GM15510 (cell line): ENCODE data around the gene SP3.

Source experiments
- POLR2A ChIP-seq: IDR thresholded peaks from 3 replicates; pipeline ENCODE4 v1.6.1; 2011; ENCODE audit warnings: borderline replicate concordance; ENCODE audit not compliant: insufficient read length; ENCODE audit errors: extremely low read depth

The SP3 gene

DNA sequence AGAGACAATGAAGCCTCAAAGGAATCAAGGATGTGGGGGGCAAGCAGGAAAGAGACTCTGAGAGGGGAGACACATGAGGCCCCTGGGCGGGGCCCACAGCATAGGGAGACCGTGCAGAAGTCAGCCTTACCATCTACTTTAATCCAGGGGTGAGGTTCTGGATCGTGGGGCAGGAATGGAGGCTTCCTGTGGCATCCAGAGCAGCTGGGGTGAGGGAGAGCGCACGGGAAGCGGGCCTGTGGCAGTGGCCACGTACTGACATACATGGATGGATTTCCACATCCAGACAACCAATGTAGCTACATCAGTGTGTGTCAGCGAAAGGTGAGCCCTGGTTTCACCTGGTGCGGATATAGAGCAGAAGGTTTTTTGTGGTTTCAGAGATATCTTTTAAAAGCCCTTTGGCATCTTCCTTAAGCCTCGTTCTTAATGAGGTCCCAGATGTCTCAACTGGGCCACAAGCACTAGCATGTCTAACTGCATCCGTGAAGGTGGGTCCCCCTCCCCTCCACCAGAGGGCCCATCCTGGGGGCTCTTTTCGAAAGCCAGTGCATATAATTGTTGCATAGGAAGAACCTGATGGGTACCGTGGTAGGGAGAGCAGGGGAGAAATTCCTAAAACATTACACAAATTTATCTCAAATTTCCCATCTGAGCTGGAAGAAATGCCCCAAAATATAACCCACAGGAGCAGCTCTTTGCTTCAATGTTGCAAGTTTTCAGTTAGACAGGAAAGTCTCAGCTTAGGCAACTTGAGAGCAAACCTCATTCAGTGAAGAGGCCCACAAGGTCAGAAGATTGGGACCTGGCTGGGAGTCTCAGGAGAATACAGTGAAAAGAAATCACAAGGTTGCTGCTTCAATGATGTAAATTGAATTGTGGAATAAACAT lies 90.9 kb downstream of the SP3 start:
- no peak for TF ChIP-seq POLR2A

DNA sequence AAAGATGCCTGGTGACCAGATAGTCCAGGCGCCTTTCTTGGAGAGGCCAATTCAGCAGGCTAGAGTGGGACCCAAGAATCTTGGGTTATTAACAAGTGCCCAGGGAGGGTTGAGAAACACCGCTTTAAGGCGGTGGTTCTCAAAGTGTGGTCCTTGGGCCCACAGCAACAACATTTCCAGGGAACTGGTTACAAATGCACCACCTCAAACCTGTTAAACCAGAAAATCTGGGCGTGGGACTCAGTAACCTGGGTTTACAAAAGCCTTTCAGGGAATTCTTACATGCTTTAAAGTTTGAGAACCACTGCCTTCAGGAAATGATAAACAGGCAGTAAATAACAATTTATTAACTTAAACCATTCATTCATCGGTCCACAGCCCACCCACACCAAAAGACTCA lies 92.5 kb downstream of the SP3 start:
- TF ChIP-seq POLR2A = no peak

DNA sequence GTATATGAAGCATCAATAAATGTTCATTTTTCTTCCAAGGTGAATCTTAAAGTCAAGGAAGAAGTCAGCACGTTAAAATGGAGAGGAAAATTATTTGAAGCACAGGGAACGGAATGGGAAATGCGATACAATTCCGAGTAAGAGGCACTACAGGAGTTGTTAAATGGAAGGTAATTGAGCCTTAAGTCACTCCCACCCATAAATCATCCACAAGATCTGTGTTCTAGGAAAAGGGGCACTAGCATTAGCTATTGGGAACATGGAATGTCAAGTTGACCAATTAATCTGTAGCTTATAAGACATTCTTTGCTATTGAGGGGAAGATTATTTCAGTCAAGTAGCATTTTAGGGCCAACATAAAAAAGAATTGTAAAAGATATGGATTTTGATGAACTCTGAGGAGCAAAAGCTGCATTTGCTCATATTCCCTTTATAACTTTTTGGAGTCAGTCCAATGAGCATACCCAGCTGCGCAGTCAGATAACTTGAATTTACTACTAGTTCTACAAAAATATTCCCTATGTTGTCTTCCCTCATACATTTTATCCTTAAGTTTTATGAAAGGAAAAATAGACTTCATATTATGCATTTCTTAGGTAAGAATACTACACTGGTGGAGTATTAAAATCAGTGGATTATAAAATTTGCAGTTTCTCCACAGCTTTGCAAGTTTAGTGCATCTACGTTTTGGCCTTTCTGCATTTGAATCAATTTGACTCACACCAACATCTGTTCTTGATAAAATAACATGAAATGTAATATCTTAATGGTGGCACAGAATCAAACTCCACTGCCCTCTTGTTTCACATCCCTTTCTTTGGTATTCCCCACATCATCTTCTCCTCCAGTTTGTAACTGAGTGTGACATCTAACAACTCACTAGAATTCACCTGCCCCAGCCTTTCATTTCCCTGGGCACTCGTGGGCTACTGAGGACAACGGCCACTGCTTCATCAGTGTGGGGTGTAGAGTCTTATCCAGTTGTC lies 95.6 kb downstream of the SP3 start:
- no peak for TF ChIP-seq POLR2A

DNA sequence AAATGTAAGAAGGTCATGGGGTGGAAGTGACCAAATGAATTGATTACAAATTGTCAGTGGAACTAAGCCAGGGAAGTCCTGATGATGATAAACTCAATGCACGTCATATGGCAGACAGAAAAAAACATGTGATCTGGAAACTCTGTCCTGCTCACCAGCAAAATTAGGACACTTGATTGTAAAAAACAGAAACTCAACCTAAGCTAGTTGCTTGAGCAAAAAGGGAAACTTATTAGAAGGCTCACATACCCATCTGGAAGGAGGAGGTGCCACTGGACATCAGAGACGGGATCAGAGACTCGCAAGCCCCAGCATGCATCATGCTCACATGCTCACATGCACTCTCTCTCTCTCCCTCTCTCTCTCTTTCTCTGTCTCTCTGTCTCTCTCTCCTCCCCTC lies 96.8 kb downstream of the SP3 start:
- TF ChIP-seq POLR2A = no peak

DNA sequence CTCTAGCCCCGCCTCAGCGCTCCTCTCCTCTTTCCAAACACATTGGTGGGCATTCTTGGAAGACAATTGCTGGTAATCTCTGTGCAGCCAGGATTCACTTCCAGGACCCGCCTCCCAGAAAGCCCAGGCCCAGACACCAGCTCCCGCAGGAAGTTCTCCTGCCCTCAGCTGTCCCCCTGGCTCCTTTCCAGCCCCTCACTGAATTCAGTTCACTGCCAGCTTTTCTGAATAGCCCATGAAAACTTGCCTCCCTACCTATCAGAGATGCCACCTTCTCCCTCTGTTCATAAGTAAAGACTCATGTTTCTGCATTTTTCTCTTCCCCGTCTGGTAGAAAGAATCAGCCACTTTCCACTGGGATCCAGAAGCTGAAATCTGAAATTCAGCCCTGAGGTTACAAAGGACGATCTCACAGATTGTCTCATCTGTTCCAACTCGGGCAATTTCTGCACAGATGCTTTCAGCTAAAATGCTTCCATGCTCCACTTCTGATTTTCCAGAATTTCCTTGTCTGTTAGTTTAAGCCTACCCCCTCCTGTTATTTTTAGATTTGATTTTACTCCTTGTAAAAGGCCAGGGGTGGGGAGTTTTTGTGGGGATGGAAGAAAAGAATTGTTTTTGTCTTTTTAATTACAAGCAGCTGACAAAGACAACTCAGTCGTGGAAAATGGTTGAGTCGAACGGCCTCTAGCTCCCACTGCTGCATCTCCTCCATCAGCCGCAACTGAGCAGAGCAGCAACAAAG lies 98.1 kb downstream of the SP3 start:
- TF ChIP-seq POLR2A = no peak

DNA sequence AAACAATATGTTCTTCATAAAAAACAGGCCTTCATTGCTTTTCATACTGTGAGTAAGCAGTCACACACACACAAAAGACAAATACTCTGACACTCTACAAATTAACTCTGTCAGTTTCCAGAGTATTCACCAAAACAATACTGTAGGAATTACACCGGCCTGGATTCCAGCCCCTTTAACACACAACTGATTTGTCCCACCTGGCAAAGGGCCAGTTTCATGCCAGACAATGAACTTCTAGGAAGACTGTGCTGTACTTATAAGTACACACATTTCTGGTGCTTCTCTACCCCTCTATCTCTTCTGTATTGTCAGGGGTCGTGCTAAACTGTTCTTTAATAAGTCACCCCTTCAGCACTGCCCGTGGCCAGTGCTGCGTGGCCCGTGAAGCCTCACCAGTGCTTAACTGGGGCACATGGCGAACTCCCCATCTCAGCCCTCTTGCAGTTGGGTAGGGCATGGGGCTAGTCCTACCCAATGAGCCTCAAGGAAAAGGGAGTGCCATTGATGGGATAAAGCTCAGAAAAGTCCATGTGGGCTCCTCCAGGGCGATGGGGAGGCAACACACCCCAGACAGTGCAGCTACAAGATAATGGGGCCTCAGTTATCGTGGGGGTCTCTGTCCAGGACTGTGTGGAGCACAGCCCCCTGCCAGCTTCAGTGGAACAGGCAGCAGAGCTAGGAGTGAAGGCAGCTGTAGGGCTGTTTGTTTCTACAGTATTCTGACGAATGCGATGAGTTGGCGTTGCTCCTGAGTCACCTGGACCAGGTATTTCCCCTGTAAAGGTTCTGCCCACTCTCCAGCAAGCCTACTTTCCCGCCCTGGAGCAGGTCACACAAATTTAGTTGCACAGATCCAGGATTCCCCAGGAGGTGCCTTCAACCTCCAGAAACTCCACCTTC lies 99.0 kb downstream of the SP3 start:
- TF ChIP-seq POLR2A = no peak

DNA sequence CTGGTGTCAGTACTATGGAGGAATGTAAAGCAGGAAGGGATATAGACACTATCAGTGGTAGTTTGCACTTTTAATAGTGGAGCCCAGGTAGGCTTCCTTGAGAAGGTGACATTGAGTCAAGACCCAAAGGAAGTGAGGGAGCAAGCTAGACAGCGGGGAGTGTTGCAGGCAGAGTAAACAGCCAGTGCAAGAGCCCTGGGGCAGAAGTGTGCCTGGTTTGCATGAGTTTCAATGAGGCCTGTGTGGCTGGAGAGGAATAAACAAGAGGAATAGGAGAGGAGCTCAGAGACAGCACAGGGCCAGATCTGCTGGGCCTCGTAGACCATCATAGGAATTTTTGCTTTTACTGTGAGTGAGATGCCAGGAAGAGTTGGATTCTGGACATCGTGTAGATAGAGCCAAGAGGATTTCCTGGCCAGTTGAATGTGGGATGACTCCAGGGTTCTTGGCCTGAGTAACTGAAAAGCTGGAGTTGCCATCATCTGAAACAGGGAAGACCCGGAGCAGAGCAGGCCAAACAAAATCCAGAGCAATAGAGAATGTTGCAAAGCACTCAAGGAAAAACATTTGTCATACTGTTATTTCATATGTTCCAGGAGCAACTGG lies 102.5 kb downstream of the SP3 start:
- TF ChIP-seq POLR2A = no peak

DNA sequence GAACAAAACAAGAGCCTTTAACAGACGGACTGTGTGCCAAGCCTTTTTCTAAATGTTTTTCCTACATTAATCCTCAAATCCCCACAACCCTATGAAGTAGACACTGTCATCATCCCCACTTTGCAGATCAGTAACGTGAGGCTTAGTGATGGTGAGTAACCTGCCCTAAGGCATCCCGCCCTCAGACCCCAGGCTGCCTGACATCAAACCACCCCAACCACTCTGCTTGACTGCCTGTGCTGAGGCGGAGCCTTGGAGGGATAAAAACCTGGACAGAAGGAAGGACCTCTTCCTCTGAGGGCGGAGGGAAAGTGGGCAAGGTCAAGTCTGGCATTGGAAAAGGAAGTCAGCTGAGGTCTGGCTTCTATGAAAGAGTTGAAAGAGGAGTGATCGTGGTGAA lies 104.6 kb downstream of the SP3 start:
- no peak for TF ChIP-seq POLR2A

DNA sequence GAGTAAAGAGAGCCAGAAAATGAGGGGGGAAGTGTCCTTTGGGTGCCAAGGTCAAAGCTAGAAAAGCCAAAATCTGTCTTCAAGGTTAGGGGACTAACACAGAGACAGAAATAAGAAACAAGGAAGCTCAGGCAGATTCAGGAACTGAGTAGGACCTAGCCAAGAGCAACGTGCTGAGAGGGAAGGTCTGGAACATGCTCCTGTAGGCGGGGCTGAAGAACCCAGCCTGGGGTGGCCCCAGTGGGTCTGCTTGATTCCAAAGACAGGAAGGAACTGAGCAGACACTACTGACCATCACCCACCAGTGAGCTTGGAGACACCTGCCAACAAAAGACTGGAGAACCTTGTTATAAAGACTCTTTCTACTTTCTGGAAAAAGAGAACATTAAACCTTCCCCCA lies 105.1 kb downstream of the SP3 start:
- TF ChIP-seq POLR2A = no peak

DNA sequence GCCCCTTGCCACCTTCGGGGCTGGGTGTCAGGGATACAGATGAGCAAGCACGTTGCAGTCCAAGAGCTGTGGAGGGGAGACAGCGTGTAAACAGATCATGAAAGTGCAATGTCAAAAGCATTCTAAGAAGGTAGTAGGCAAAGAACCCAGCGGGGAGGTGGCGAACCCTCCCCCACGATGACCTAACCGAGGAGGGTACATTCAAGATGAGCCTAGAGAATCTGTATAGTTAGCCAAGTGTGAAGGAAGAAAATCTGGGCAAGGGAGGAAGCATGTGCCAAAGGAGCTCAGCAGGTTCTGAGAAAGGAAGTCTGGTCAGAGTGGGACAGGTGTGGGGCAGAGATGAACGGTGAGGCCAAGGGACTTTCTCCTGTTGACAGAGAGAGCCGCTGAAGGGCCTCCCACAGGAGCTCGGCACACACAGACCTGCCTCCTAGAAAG lies 106.9 kb downstream of the SP3 start:
- TF ChIP-seq POLR2A = no peak
